ENCODE measurements around the gene SYT9. TPM values are rescaled to one million over a fixed set of nuclear protein-coding genes. Genes with fewer than 3 reads are reported as not detected.
A peak's percentile ranks its signal among the peaks of the same experiment; 100 is the strongest.

The SYT9 gene
- total and polyA plus RNA-seq, 9 of the 15 experiments (the other 6 are each of a cell fraction or from before 2014, with no cell fraction given), result 0.01 TPM; not detected in 8

DNA sequence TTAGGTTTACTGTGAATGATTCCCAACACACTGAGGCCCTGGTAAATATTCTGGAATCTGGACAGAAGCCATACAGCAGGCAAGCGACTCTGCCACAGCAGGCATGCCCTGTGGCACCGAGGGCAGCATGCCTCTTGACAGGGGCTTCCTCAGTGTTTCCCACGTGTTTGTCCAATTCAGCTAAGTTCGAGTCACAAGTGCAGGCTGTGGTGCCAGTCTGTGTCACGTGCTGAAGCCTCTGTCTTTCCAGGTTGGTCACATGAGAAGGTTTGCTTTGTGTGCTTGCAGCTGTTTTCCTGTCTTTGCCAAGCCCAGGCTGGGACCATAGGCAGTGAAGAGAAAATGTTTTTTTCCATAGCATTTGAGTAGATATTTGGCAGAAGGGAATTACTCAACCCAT lies 259.7 kb downstream of the SYT9 start (continued):
- TF ChIP-seq GABPA (tag; conservative IDR thresholded peaks at IDR 0.05; ENCODE audit: low read depth) (no peak), NFE2 (IDR thresholded peaks at IDR 0.05; ENCODE audit: low read depth) (no peak)

DNA sequence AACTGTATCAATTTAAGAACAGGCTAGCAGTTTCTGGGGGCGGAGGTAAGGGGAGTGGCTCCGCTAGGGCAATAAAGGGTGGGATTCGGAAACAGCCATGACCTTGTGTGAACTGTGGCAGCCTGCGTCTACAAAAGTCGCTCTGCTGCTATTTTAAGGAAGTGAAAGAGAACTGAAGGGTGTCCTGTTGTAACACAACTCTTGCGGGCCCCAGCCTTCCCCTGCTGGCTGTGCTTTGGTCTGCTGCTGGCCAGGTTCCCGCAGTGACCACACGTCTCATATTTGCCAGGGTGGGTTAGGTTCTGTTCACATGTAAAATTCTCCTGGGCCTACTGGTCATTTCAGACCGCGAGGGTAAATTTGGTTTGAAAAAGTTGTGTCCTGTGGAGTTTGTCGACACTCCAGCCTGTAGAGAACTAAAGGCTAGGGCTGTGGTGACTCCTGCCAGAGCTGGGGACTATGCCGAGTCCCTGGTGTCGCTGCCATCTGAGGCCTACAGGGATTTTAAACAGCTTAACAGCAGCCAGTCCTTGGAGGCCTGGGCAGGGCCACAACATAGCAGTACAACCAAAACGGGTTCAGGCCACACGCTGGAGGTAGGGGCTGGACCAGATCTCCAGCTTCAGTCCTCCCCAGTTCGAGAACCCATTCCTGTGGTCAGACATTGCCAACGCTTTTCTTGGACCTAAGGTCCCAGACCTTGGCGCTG lies 261.0 kb downstream of the SYT9 start:
- H4K20me1 ChIP-seq (replicated peaks; ENCODE audit: control insufficient read depth, insufficient read depth, low read length), result 0 out of 2 replicates have a peak, but pooled peaks cover 2% of the 10 kb centered on the region
- no peak overlapping the region for H3K27ac ChIP-seq (ENCODE audit: extremely low read depth, low read depth, low read length)
- peaks cover 0 to 18% of the 10 kb centered on the region in 2 experiments; a peak in 3 of 5 replicates for H3K4me1 ChIP-seq (replicated peaks in 1 of 2; ENCODE audit: control insufficient read depth in 2 of 2, insufficient read depth in 2 of 2, low read length in 2 of 2)
- ATAC-seq (peak; percentile 3), DNase-seq (ENCODE audit: extremely low read depth in 1 of 4, low spot score in 3 of 4) (peak in 2 of 4 experiments; percentile 10 to 15), FAIRE-seq (no peak)
- peak overlapping the region; percentile 70 for H3K4me3 ChIP-seq
- CTCF ChIA-PET (ENCODE audit: low intra/inter-chr PET ratio), result interaction anchor here (0.7 kb wide), 1 partner anchor 176 kb away, joined by 3 read pairs; no protein-coding TSS in a partner anchor
- no peaks in the 10 kb centered on the region for H3K36me3 ChIP-seq (ENCODE audit: control insufficient read depth, insufficient read depth, low read length)
- peak overlapping the region; percentile 93 for H2AFZ ChIP-seq (ENCODE audit: low read depth, low read length)
- BruUV-seq (replicated peaks), result no TSS peak
- H3K9ac ChIP-seq (ENCODE audit: insufficient read depth in 1 of 2, low read depth in 2 of 2, low read length in 2 of 2), result peak overlapping the region in 1 of 2 experiments; percentile 5; a peak in 1 of 4 replicates
- H3K9me1 ChIP-seq (ENCODE audit: control insufficient read depth, insufficient read depth, low read length), result no peaks in the 10 kb centered on the region
- no peaks in the 10 kb centered on the region for H3K79me2 ChIP-seq (ENCODE audit: control insufficient read depth, insufficient read depth, low read length)
- peaks cover 2 to 23% of the 10 kb centered on the region in 2 experiments; a peak in 4 of 5 replicates for H3K27me3 ChIP-seq (ENCODE audit: control insufficient read depth in 2 of 2, insufficient read depth in 2 of 2, low read length in 2 of 2)
- intact Hi-C loops (cut with micrococcal nuclease) (loop anchor here (1.0 kb wide), 1 partner anchor 145 kb away; no protein-coding TSS in a partner anchor), in situ Hi-C loops (cut with MboI) (no loop called here)
- POLR2A ChIA-PET, result interaction anchor here (0.6 kb wide), 1 partner anchor 144 kb away, joined by 3 read pairs; no protein-coding TSS in a partner anchor
- 24% methylated on average over 18 of the region's 18 CpGs for WGBS (ENCODE audit: insufficient coverage, low coverage, missing lambda C conversion rate)
- peak overlapping the region; percentile 80 for H3K4me2 ChIP-seq (ENCODE audit: insufficient read depth, low read length)
- H3K9me3 ChIP-seq (replicated peaks; ENCODE audit: control insufficient read depth, insufficient read depth, low read depth, low read length), result no peaks in the 10 kb centered on the region
- TF ChIP-seq JUND (IDR thresholded peaks at IDR 0.05; ENCODE audit: borderline replicate concordance, low read depth, low read length) (no peak), JUND (tag; IDR thresholded peaks at IDR 0.05; ENCODE audit: borderline replicate concordance, low read depth, low read length) (no peak), TRIM28 (IDR thresholded peaks at IDR 0.05) (no peak), SREBF2 (CRISPR knock-in tag; IDR thresholded peaks at IDR 0.05) (no peak), NR2C2 (CRISPR knock-in tag; IDR thresholded peaks at IDR 0.05) (no peak), NR2C2 (tag; IDR thresholded peaks at IDR 0.05) (peak; percentile 70), ILK (tag; IDR thresholded peaks at IDR 0.05; ENCODE audit: borderline replicate concordance, low read depth) (no peak), MCM7 (IDR thresholded peaks at IDR 0.05) (no peak), MEF2D (tag; conservative IDR thresholded peaks at IDR 0.05; ENCODE audit: low read depth) (peak; percentile 44; the same call in 1 of the 2 replicates), NFE2L1 (tag; IDR thresholded peaks at IDR 0.05; ENCODE audit: borderline replicate concordance, low read depth) (no peak), SPI1 (IDR thresholded peaks at IDR 0.05; ENCODE audit: borderline replicate concordance, low read depth, low read length) (peak; percentile 85), E2F3 (CRISPR knock-in tag; IDR thresholded peaks at IDR 0.05) (peak; percentile 39; the same call in 1 of the 2 replicates)
- TF ChIP-seq, protein P1, sequence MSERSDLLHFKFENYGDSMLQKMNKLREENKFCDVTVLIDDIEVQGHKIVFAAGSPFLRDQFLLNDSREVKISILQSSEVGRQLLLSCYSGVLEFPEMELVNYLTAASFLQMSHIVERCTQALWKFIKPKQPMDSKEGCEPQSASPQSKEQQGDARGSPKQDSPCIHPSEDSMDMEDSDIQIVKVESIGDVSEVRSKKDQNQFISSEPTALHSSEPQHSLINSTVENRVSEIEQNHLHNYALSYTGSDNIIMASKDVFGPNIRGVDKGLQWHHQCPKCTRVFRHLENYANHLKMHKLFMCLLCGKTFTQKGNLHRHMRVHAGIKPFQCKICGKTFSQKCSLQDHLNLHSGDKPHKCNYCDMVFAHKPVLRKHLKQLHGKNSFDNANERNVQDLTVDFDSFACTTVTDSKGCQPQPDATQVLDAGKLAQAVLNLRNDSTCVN (CRISPR knock-in tag; IDR thresholded peaks at IDR 0.05), result no peak
- TF ChIP-seq, protein P2, sequence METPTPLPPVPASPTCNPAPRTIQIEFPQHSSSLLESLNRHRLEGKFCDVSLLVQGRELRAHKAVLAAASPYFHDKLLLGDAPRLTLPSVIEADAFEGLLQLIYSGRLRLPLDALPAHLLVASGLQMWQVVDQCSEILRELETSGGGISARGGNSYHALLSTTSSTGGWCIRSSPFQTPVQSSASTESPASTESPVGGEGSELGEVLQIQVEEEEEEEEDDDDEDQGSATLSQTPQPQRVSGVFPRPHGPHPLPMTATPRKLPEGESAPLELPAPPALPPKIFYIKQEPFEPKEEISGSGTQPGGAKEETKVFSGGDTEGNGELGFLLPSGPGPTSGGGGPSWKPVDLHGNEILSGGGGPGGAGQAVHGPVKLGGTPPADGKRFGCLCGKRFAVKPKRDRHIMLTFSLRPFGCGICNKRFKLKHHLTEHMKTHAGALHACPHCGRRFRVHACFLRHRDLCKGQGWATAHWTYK (CRISPR knock-in tag; IDR thresholded peaks at IDR 0.05), result 0 out of 2 replicates have a peak, but pooled peaks have one; percentile 18
- TF ChIP-seq, protein P3, sequence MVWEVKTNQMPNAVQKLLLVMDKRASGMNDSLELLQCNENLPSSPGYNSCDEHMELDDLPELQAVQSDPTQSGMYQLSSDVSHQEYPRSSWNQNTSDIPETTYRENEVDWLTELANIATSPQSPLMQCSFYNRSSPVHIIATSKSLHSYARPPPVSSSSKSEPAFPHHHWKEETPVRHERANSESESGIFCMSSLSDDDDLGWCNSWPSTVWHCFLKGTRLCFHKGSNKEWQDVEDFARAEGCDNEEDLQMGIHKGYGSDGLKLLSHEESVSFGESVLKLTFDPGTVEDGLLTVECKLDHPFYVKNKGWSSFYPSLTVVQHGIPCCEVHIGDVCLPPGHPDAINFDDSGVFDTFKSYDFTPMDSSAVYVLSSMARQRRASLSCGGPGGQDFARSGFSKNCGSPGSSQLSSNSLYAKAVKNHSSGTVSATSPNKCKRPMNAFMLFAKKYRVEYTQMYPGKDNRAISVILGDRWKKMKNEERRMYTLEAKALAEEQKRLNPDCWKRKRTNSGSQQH (CRISPR knock-in tag; IDR thresholded peaks at IDR 0.05), result no peak
